ENCODE data around the gene ZNF846. TPM values are rescaled to one million over a fixed set of nuclear protein-coding genes. Genes with fewer than 3 reads are reported as not detected.
"Not testable (repeated sequence)": the region's sequence is repeated elsewhere in the genome, so short reads cannot be mapped to it uniquely, and the experiment has no call there.

ZNF846 gene
- polyA plus RNA-seq, 12 donors = 6.8 to 20.3 (median 10.9) TPM; not detected in 1

- peak; percentile 96 for DNase-seq
These were observed 17.1 kb upstream of the ZNF846 start for GRCh38 chr19:9785367-9786331.

GRCh38 chr19:9784163-9784496, 15.6 kb upstream of the ZNF846 start:
- not testable (repeated sequence) for DNase-seq

DNA sequence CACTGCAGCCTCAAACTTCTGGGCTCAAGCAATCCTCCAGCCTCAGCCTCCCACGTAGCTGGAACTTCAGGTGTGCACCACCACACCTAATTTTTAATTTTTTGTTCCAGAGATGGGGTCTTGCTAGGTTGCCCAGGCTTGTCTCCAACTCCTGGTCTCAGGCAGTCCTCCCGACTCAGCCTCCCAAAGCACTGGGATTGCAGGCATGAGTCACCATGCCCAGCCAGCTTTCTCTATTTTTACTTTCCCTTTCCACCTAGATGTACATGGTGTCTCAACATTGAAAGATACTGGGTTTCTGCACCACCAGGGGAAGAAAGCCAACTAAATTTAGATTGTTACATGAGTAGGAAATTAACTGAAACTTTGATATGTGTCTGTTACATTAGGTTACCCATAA, 13.8 kb upstream of the ZNF846 start:
- no peak for DNase-seq

DNA sequence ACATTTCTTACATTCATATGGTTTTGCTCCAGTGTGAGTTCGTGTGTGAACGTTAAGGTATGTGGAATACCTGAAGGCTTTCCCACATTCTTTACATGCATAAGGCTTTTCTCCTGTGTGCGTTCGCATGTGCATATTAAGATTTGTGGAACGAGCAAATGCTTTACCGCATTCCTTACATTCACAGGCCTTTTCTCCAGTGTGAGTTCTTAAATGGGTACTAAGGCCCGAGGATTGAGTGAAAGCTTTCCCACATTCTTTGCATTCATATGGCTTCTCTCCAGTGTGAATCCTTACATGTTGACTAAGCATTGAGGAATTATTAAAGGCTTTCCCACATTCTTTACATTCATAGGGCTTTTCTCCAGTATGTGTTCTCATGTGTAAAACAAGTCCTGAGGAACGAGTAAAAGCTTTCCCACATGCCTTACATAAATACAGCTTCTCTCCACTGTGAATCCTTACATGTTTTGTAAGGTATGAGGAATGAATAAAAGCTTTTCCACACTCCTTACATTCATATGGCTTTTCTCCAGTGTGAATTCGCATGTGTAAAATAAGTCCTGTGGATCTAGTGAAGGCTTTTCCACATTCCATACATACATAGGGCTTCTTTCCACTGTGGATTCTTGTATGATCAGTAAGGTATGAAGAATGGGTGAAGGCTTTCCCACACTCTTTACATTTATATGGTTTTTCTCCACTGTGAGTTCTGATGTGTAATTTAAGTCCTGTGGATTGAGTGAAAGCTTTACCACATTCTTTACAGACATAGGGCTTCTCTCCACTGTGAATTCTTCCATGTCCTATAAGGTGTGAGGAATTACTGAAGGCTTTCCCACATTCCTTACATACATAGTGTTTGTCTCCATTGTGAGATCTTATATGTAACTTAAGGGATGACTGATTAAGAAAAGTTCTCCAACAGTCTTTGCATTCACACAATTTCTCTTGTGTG, 10.7 kb downstream of the ZNF846 start:
- DNase-seq = no peak

- DNase-seq = no peak
These were observed 15.7 kb downstream of the ZNF846 start for GRCh38 chr19:9752701-9753443.

DNA sequence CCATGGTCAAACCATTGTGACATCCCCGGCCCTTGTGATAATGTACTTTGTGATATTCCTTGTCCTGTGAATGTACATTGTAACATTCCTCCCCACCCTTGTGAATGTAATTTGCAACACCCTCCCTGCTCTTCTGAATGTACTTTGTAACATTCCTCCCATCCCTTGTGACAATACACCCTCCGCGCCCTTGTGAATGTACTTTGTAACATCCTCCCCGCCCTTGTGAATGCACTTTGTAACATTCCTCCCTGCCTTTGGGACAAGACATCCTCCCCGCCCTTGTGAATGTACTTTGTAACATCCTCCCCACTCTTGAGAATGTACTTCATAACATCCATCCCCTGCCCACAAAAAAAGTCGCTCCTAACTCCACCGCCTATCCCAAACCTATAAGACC, 17.1 kb downstream of the ZNF846 start:
- no peak for DNase-seq

DNA sequence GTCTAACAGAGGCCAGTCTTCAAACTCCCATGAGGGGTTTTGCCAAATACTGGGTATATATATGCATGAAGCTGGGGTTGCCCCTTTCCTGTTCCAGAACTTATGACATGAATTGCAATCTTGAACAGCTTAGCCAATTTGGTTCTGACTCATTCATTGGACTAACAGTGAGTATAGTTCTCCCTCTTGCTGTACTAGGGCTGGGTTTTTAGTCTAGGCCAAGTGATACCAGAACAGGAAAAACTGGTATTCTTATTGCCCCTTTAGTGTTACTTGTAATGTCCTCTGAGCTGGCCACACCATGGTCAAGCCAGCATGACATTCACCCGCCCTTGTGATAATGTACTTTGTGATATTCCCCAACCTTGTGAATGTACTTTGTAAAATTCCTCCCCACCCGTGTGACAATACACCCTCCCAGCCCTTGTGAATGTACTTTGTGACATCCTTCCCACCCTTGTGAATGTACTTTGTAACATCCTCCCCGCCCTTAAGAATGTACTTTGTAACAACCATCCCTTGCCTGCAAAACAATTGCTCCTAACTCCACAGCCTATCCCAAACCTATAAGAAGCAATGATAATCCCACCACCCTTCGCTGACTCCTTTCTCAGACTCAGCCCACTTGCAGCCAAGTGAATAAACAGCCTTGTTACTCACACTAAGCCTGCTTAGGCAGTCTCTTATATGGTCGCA, 26.9 kb downstream of the ZNF846 start:
- DNase-seq = no peak

DNA sequence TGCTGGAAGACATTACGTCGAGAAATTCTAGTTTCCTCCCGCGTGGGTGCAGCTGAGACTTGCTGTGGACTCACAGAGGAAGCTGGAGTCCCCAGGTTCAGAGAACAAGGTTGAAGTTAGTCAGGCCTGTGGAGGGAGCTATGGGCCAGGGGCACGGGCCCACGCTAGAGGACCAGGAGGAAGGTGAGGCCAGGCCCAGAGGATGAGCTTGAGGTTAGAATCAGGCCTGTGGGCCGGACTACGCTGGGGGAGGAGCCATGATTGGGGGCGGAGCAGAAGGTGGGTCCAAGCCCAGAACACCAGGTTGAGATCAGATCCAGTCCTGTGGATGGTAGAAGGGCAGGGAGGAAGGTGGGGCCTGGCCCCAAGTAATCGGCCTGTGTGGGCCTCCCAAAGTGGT, 32.6 kb downstream of the ZNF846 start:
- no peak for DNase-seq

- DNase-seq = not testable (repeated sequence)
These were observed 38.5 kb downstream of the ZNF846 start for GRCh38 chr19:9730056-9730455.

- DNase-seq = no peak
These were observed 39.4 kb downstream of the ZNF846 start for GRCh38 chr19:9729162-9729561.

DNA sequence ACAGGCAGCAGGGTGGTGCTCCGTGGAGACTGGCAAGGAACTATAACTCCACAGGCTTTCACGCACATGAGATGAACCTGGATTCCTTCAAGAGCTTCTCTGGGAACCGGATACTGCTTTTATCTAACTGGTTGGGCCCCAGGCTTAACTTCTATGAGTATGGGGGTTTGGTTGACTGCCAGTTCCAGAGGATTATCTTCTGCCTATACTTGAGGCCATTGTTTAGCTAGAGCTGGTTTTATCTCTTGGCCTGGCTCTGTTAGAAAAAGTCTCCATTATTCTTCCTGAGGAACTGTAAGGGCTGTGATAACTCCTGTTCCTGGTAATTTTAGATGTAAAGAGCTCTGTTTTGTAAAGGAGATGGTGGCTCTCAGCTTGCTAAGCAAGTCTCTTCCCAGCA, 40.9 kb downstream of the ZNF846 start:
- DNase-seq = no peak

- DNase-seq = not testable (repeated sequence)
These were observed 42.9 kb downstream of the ZNF846 start for GRCh38 chr19:9725508-9726201.

DNA sequence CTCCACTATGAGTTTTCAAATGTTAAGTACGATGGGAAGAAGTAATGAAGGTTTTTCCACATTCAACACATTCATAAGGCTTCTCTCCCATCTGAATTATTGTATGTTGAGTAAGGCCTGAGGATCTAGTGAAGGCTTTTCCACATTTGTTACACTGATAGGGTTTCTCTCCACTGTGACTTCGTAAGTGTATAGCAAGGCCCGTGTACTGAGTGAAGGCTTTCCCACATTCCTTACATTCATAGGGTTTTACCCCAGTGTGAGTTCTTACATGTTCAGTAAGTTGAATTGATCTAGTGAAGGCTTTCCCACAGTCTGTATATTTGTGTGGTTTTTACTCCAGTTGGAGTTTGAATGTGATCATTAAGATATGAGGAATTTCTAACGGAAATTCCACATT, 44.4 kb downstream of the ZNF846 start:
- no peak for DNase-seq

- DNase-seq = no peak
These were observed 46.7 kb downstream of the ZNF846 start for GRCh38 chr19:9721861-9722260.

GRCh38 chr19:9720541-9720940, 48.0 kb downstream of the ZNF846 start:
- no peak for DNase-seq

GRCh38 chr19:9711815-9712214, 56.7 kb downstream of the ZNF846 start:
- DNase-seq = no peak

DNA sequence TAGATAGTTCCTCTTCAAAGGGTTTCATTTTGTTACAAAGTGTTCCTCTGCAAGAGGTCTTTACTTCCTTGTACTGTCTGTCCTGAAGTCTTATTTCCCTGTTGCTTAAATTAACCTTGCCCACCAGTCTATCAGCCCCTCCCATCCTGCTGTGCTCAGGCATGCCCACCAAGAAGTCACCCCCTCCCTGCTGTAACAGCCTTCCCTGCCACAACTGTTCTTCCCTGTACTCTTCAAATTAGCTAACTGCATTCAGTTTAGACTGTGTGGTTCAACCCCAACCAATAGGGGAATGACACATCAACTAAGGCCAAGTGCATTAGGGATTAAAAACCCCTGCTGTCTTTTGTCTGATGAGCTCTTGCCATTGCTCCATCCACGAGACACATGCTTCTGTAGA, 59.2 kb downstream of the ZNF846 start:
- no peak for DNase-seq

- no peak for DNase-seq
These were observed 62.7 kb downstream of the ZNF846 start for GRCh38 chr19:9705836-9706235.

DNA sequence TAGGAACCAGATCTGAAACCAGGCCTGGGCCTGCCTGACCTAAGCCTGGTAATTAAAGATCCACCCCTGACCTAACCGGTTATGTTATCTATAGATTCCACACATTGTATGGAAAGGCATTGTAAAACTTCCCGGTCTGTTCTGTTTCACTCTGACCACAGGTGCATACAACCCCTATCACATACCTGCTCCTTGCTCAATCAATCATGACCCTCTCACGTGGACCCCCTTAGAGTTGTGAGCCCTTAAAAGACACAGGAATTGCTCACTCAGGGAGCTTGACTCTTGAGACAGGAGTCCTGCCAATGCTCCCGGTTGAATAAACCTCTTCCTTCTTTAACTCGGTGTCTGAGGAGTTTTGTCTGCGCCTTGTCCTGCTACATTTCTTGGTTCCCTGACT, 66.4 kb downstream of the ZNF846 start:
- DNase-seq = no peak

Measured in muscle of arm (tissue), 12 donors.